GM12891 (cell line): ENCODE data around the gene MZB1.

ENCODE experiments used
- PAX5 ChIP-seq: IDR thresholded peaks from 2 replicates; pipeline ENCODE4 v1.6.1; 2011; ENCODE audit warnings: low read length, moderate library complexity, mild to moderate bottlenecking; ENCODE audit not compliant: insufficient read depth, severe bottlenecking
- POLR2A ChIP-seq: IDR thresholded peaks from 2 replicates; pipeline ENCODE4 v1.6.1; 2011; ENCODE audit warnings: low read depth, low read length, control low read depth
- POLR2AphosphoS5 ChIP-seq: IDR thresholded peaks from 2 replicates; pipeline ENCODE4 v1.6.1; 2011; ENCODE audit warnings: low read depth, low read length, control low read depth
- POU2F2 ChIP-seq: IDR thresholded peaks from 2 replicates; pipeline ENCODE4 v1.6.1; 2011; ENCODE audit warnings: low read depth, mild to moderate bottlenecking, control low read depth, low read length, moderate library complexity
- SPI1 ChIP-seq: IDR thresholded peaks from 2 replicates; pipeline ENCODE4 v1.6.1; 2011; ENCODE audit warnings: low read depth, low read length, control low read depth
- TAF1 ChIP-seq: IDR thresholded peaks from 2 replicates; pipeline ENCODE4 v1.6.1; 2011; ENCODE audit warnings: low read depth, low read length, control low read depth

- TF ChIP-seq POLR2A (no peak), SPI1 (no peak), TAF1 (no peak), POLR2AphosphoS5 (no peak), PAX5 (no peak), POU2F2 (no peak)
These were observed 8.2 kb upstream of the MZB1 start for GRCh38 chr5:139397921-139398320.
